AG09309 (cell line): ENCODE data around the gene ALDH1L1.

Experiments
- DNase-seq: peaks from one replicate; pipeline ENCODE4 v3.0.0-alpha.2; 2010; ENCODE audit warnings: low read depth
- H3K4me3 ChIP-seq: 2 replicates; pipeline ENCODE4 v1.5.1; 2011; ENCODE audit warnings: mild to moderate bottlenecking, low read depth, low read length, moderate library complexity; ENCODE audit not compliant: control insufficient read depth
- CTCF ChIP-seq: IDR thresholded peaks from 2 replicates; pipeline ENCODE4 v1.5.1; 2011; ENCODE audit warnings: mild to moderate bottlenecking, low read depth, low read length, inconsistent platforms; ENCODE audit not compliant: insufficient read depth, control insufficient read depth; ENCODE audit errors: missing control alignments

The ALDH1L1 gene

GRCh38 chr3:126197854-126198584, 17.6 kb upstream of the ALDH1L1 start:
- TF ChIP-seq CTCF = peak; percentile 90
- no peak for DNase-seq
- H3K4me3 ChIP-seq = no peak overlapping the region

- TF ChIP-seq CTCF = no peak
- no peak for DNase-seq
- H3K4me3 ChIP-seq = no peak overlapping the region
These were observed 17.0 kb upstream of the ALDH1L1 start for GRCh38 chr3:126197343-126197742.

- DNase-seq = no peak
- no peak for TF ChIP-seq CTCF
These were observed 14.4 kb upstream of the ALDH1L1 start for GRCh38 chr3:126194713-126195305.

GRCh38 chr3:126191246-126191645, 10.9 kb upstream of the ALDH1L1 start:
- no peak for DNase-seq
- TF ChIP-seq CTCF = no peak
- H3K4me3 ChIP-seq = no peak overlapping the region

More at GRCh38 chr3:126194713-126195305, 14.4 kb upstream of the ALDH1L1 start:
- no peak overlapping the region for H3K4me3 ChIP-seq

GRCh38 chr3:126187920-126188319, 7.5 kb upstream of the ALDH1L1 start:
- no peak for DNase-seq
- TF ChIP-seq CTCF = no peak
- no peak overlapping the region for H3K4me3 ChIP-seq

GRCh38 chr3:126186749-126187148, 6.4 kb upstream of the ALDH1L1 start:
- TF ChIP-seq CTCF = no peak
- no peak overlapping the region for H3K4me3 ChIP-seq
- no peak for DNase-seq
